GM21367 (cell line): Measurements from ENCODE around the gene DMBT1.

ENCODE experiments used
- ATAC-seq: cut with Tn5 transposase; IDR thresholded peaks from one replicate; pipeline ENCODE4 v1.9.1; 2021; ENCODE audit not compliant: unreplicated experiment

DMBT1 gene

GRCh38 chr10:122643931-122644534 is 83.5 kb downstream of the DMBT1 start:
- no peak for ATAC-seq

DNA sequence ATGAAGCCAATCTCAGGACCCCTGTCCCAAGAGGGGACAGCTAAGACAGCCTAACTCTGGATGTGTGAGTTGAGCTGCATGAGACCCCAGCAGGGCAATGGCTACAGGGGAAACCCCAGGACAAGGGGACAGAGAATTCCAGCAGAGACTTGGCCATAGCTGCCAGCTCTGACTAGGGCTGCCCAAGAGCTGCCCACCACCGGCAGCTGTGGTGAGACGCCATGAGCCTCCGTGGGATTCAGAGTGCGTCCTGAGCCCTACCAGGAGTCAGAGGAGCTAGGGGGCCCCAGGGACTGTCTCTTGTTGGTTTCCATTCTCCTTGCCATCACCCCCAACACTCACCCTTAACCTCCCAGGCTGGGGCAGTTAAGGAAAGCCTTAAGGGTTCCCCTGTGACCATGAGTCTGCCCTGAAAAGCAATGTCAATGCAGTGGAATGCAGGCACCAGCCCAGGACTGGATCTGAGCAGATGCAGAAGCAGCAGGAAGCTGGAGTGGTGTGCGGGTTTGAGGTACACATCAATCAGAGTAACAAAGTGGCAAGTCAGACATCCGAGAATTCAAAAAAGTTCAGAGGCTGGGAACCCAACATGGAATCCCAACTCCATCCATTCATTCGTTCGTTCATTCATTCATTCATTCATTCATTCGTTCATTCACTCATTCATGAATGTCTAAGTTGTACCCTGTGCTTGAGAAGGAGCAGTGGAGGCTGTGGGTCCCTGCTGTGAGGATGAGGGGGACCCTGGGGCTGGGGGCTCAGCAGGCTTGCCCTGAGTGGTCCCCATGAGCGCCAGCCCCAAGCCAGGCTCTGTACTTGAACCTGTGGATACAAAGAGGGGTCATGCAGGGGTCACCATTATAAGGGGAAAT is 86.2 kb downstream of the DMBT1 start:
- no peak for ATAC-seq

DNA sequence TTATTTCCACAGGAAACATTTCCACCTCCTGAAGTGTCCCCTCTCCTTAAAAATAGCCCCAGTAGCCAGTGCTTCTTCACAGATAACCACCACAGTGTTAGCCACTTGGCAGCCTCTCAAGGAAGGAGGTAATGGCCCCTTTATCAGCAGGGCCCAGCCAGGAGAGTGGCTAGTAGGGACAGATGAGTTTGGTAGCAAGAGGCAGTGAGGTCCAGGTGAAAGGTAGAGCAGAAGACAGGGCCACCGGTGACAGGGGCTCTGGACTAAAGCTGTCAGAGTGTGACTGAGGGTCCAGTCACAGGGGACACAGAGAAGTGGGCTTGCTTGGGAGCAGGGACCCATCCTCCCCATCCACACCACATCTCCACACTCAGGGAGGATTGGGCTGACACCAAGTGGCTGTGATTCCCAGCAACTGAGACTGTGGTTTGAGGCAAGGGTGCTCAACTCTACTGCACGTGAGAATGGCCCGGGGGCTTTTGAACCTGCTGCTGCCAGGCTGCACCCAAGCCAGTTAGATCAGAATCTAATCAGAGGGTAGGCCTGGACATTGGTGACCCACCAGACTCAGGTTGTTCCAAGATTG is 86.9 kb downstream of the DMBT1 start:
- no peak for ATAC-seq

DNA sequence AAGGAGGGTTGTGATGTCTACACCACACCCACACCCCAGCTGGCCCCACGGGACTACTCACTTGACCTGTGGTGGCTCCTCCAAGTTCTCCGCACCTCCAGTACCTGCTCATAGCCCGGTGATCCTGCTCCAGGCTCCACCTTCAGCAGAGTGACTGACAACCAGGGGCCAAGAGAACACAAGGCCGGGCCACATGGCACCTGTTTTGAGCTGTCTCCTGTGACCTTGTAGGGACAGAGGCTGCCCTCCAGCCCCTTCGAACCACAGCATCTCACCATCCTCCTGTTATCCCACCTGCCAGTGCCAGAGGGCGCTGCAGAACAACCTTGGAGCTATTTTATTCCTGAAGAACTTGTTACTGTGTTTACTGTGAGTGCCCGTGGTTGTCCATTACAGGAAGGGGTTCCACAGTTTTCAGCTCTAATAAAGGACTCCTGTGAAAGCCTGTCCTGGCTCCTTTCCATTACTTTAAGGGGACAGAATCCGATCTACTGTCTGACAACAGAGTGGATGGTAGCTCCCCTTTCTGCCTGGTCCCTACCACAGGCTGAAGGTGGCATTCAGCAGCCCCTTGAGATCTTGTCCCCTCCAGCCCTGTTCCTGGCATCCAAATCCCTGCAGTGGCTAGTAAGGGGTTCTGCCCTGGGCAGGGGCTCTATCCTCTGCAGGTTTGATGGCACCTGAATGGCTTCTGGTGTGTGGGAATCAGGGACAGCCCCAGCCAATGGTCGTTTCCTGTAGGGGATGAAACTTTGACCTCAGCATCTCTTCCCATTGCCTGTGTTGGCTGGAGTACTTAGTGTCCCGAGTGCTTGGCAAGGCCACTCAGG is 88.3 kb downstream of the DMBT1 start:
- no peak for ATAC-seq

GRCh38 chr10:122649903-122650302 is 89.3 kb downstream of the DMBT1 start:
- ATAC-seq, result no peak

DNA sequence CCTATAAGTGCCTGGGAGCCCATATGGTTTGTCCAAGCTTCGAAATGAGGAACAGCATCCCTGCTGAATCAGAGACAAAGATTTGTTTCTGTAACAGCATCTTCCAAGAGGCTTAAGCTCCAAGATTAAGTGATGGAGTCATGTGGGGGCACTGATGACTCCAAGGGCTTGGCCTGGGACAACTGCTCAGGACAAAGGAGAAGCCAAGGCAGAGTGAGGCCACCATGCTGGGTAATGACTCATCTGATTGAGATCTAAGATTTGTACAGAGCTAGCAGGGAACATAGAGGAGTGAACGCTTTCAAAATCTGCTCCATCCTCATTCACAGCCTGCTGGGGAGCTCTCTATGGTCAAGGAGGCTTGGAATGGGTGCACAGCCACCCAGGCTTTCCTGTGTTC is 89.8 kb downstream of the DMBT1 start:
- no peak for ATAC-seq

DNA sequence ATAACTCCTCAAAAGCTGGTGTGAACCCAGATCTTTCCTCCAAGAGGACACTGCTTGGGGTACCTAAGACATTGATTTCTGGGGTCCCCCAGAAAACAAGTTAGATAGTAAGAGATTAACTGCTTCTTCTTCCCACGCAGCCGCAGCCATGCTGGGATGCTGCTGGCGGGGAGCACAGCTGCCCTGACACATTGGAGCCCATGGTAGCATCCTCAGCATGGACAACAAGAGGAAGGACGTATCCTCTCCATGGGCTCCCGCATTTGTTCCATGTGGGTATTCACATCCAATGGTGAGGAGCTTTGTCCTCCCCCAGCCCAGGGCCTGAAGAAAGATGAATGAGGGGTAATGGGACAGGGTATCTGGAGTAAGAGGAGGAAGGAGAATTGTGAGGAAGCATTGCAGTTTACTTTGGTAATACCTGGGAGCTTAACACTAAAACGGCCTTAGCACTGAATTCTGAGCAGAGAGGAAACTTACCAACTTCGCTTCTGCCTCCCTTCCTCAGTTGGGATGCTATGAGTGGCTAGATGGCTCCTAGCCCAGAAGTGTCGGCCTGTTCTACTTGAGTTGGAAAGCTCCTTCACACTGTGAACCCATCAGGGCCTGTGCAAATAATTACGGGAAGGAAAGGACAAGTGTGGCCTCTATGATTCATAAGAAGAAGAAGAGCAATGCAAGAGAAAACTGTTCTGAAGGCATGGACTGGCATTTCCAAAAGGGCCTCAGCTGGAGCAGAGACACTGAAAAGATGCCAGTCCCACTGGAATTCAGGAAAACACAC is 95.2 kb downstream of the DMBT1 start:
- ATAC-seq, result no peak

DNA sequence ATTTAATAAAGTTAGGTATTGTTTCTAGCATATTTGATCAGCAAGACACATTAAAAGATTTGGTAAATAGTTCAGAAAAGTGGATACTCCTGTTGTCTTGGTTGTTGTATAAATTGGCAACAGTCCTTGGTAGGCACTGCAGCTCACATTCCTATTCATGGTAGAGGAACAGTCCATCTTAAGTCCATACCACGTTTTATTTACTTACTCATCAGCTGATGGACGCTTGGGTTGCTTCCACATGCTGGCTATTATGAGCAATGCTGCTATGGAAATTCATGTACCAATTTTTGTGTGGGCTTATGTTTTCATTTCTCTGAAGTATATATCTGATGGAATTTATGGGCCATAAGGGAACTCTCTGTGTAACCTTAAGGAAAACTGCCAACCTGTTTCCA is 95.8 kb downstream of the DMBT1 start:
- no peak for ATAC-seq

GRCh38 chr10:122656741-122657140 is 96.2 kb downstream of the DMBT1 start:
- ATAC-seq, result no peak

- no peak for ATAC-seq
These were observed 96.7 kb downstream of the DMBT1 start for GRCh38 chr10:122657255-122657654.

- ATAC-seq, result no peak
These were observed 97.2 kb downstream of the DMBT1 start for GRCh38 chr10:122657729-122658128.

GRCh38 chr10:122658356-122659049 is 97.9 kb downstream of the DMBT1 start:
- no peak for ATAC-seq

DNA sequence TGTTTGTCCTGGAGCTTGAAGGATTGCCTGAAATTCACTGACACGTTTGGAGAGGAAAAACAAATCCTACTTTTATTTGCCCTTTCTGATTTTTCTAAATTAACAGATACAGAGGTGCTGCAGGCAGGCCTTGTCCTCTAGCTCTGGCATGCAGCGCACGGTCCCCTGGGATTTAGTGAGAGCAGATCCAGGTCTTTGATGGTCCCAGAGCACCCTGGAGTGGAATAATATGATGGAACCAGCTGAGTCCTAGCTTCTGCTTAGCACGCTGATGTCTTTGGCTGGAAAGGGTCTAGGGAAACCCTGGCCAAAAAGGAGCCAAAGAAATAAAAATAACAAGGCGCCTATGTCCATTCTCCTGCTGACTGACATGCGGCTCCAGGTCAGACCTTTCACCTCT is 98.6 kb downstream of the DMBT1 start:
- no peak for ATAC-seq

DNA sequence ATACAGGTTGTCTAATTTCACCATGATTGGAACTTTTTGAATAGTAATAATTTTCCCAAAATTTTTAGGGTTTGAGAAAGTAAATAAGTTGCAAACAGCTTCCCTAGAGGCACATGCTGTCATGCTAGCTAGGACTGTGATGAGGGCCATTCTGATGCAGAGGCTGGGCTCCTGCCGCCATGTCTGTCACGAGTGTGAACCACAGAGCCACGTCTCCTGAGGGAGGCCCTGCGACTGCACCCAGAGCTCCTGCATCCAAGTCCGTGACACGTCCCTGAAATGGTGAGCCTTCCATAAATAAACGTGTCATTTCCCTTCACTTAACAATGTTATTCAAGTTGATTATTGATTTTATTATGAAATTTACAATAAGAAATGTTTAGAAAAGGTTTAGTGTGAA is 99.1 kb downstream of the DMBT1 start:
- no peak for ATAC-seq

- ATAC-seq, result no peak
These were observed 100.1 kb downstream of the DMBT1 start for GRCh38 chr10:122660696-122661095.

DNA sequence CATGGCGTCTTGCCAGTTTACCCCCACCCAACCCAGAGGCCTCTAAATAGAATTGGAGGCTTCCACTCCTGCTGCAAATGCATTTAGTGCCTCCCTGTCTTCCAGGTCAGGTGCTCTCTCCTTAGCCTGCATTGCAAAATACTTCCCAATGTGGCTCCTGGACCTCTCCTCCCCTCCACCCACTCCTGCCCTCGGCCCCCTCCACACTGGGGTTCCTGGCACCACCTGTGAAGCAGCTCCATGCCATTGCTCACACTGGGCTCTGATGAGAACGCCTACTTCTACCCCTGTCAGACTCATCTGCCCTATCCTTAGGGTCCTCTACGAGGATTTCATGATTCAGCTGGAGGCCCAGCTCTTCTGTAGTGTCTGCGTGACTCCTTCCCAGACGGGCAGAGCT is 101.7 kb downstream of the DMBT1 start:
- no peak for ATAC-seq

DNA sequence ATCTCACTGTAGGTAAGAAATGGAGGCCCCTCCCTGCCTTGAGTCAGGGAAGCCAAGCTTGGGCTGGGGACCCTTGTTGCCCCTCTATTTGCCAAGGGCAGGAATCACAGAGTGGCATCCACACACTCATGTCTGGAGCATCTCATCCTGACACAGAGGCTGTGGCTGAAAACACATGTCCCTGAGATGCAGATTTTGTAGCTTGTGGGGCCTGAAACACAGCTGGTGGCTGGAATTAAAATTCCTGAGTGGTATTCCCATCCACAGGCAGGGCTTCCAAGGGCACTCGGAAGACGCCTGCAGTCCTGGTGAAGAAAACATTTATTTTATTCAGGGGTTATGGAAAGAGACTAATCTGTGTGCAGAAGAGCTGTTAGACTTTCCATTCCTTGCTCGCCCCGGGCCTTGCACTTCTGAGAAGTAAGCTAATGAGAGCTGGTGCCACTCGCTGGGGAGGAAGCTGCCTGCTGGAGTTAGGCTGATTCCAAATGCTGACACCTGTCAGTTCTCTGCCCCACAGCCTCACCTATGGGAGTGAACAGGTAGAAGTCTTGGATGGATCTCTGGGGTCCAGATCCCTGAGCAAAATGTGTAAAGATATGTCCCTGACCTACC is 103.1 kb downstream of the DMBT1 start:
- ATAC-seq, result no peak

GRCh38 chr10:122664501-122664900 is 103.9 kb downstream of the DMBT1 start:
- no peak for ATAC-seq

DNA sequence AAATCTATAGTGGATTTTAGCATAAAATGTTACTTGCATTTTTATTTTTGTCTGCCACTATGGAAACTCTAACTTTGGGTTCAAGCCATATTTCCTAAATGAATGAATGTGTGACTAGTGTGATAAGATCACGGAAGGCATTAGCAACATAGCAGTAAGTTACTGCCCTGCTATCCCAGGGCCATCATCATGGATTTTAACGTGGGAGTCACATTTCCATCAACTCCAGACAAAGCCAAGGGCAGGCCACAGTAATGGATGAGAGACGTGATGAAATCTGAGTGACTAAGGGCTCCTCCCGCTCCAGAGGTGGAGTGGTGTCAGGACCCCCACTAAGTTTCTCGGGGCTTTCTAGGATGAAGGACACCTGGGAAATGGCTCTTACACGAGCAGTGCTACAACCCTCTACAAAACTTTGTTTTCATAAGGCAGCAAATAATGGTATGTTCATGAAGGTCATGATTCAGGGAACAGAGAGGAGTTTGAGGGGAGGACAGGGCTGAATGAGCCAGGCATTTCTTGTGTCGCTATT is 104.8 kb downstream of the DMBT1 start:
- no peak for ATAC-seq
